Omental fat pad (tissue), 4 donors: ENCODE data around the gene CENPP. TPM values are rescaled to one million over a fixed set of nuclear protein-coding genes. Genes with fewer than 3 reads are reported as not detected.
A peak's percentile ranks its signal among the peaks of the same experiment; 100 is the strongest.

Source experiments
- ATAC-seq: fragments of 150-250 bp; one replicate; pipeline ENCODE4 v1.9.1; 2016; ENCODE audit warnings: mild to moderate bottlenecking, moderate library complexity; ENCODE audit not compliant: low FRiP score
- DNase-seq: peaks from one replicate; pipeline ENCODE4 v3.0.0-alpha.2; 2019; ENCODE audit warnings: low spot score
- CTCF ChIP-seq, 3 donors: fragments of 450-650 bp; IDR thresholded peaks; one replicate each; pipeline ENCODE4 v1.5.1; 2016 to 2017; ENCODE audit warnings: antibody characterized with exemption in 3 of 3, mild to moderate bottlenecking in 3 of 3, moderate library complexity in 2 of 3
- total RNA-seq, 4 donors: library from RNA; depleted of rRNA; stranded (reverse); fragments of >200 nt; gene quantifications; one replicate each; pipeline ENCODE4 v1.1.0, GENCODE V29; 2016

Gene CENPP
- total RNA-seq, 4 donors from 2014 or later: 1.2 to 7.0 (median 5.6) TPM

- no peak for TF ChIP-seq CTCF (IDR thresholded peaks at IDR 0.05)
- ATAC-seq (no peak), DNase-seq (no peak)
Measured at GRCh38 chr9:92385477-92385876, 59.7 kb downstream of the CENPP start.

GRCh38 chr9:92385953-92386352 is 60.2 kb downstream of the CENPP start:
- DNase-seq (no peak), ATAC-seq (peak; percentile 84)
- no peak for TF ChIP-seq CTCF (IDR thresholded peaks at IDR 0.05)

GRCh38 chr9:92392690-92393089 is 66.9 kb downstream of the CENPP start:
- TF ChIP-seq CTCF (IDR thresholded peaks at IDR 0.05): no peak
- ATAC-seq: no peak
- DNase-seq: no peak

- DNase-seq (no peak), ATAC-seq (no peak)
- no peak for TF ChIP-seq CTCF (IDR thresholded peaks at IDR 0.05)
Measured at GRCh38 chr9:92393686-92394085, 67.9 kb downstream of the CENPP start.

- TF ChIP-seq CTCF (IDR thresholded peaks at IDR 0.05): no peak
- no peak for DNase-seq
- ATAC-seq: no peak
Measured at GRCh38 chr9:92395617-92396016, 69.9 kb downstream of the CENPP start.

GRCh38 chr9:92397853-92398252 is 72.1 kb downstream of the CENPP start:
- TF ChIP-seq CTCF (IDR thresholded peaks at IDR 0.05): no peak
- no peak for ATAC-seq
- DNase-seq: no peak

GRCh38 chr9:92402360-92402759 is 76.6 kb downstream of the CENPP start:
- no peak for TF ChIP-seq CTCF (IDR thresholded peaks at IDR 0.05)
- DNase-seq (no peak), ATAC-seq (no peak)
